ENCODE results near the gene KRTCAP2. TPM values are rescaled to one million over a fixed set of nuclear protein-coding genes. Genes with fewer than 3 reads are reported as not detected.

The KRTCAP2 gene
- total RNA-seq, 1 donor: 100 TPM

- peak overlapping the region; percentile 99 for H3K4me3 ChIP-seq (ENCODE audit: low read depth, low read length)
- DNase-seq (ENCODE audit: low read depth): no peak
- TF ChIP-seq, protein P1, sequence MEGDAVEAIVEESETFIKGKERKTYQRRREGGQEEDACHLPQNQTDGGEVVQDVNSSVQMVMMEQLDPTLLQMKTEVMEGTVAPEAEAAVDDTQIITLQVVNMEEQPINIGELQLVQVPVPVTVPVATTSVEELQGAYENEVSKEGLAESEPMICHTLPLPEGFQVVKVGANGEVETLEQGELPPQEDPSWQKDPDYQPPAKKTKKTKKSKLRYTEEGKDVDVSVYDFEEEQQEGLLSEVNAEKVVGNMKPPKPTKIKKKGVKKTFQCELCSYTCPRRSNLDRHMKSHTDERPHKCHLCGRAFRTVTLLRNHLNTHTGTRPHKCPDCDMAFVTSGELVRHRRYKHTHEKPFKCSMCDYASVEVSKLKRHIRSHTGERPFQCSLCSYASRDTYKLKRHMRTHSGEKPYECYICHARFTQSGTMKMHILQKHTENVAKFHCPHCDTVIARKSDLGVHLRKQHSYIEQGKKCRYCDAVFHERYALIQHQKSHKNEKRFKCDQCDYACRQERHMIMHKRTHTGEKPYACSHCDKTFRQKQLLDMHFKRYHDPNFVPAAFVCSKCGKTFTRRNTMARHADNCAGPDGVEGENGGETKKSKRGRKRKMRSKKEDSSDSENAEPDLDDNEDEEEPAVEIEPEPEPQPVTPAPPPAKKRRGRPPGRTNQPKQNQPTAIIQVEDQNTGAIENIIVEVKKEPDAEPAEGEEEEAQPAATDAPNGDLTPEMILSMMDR (IDR thresholded peaks at IDR 0.05; ENCODE audit: insufficient read depth, low read length): no peak
Observed at GRCh38 chr1:155209312-155209721, 36.2 kb upstream of the KRTCAP2 start.

GRCh38 chr1:155208541-155209311 lies 35.6 kb upstream of the KRTCAP2 start, which contains the start of gene MTX1:
TSS of gene MTX1 (plus strand) at chr1:155208695. CDS start at chr1:155208805, 110 bp downstream.
- DNase-seq (ENCODE audit: low read depth): peak; percentile 75
- TF ChIP-seq, protein P1 (IDR thresholded peaks at IDR 0.05; ENCODE audit: insufficient read depth, low read length): no peak
- peak within 1 kb of the TSS; percentile 99 for H3K4me3 ChIP-seq (ENCODE audit: low read depth, low read length)

DNA sequence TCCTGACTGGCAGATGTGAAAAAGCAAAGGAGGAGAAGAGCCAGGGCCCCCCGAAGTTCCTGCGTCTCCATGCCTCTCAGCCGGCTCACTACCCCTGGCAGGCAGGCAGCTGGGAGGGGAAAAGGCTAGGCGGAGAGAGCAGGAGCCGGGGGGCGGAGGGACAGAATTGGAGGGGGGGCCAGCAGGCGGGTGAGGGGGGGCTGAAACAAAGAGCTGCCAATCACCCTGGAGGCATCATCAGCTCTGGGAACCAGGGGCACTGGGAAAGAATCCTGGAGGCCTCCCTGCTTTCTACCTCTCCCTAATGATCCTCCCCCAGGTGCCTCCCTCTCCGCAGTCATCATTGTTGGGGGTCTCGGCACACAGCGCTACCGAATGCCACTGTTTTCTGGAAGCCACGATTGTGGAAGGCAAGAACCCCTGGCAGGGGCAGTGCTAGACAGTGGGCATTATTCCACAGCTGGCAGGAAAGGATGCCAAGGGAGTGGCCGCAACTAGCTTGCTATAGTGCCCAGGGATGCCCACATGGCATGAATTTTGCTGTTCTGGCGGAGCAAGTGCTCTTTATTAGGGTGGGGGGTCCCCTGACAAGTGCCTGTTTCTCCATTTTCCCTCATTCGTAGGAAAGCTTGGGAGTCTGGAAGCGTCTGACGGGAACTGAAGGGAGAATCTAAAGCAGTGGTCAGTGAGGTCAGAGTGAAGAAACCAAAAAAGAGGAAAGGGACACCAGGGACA lies 34.9 kb upstream of the KRTCAP2 start, which contains the start of gene THBS3:
THBS3 (minus strand) TSS at position 92 of the 735 bp plus-strand sequence; CDS start at position 71, 21 bp downstream.
- TF ChIP-seq, protein P1 (IDR thresholded peaks at IDR 0.05; ENCODE audit: insufficient read depth, low read length): no peak
- peak; percentile 48 for DNase-seq (ENCODE audit: low read depth)
- H3K4me3 ChIP-seq (ENCODE audit: low read depth, low read length): peak within 1 kb of the TSS; percentile 99

- H3K4me3 ChIP-seq (ENCODE audit: low read depth, low read length): peak overlapping the region; percentile 99
- TF ChIP-seq, protein P1 (IDR thresholded peaks at IDR 0.05; ENCODE audit: insufficient read depth, low read length): peak; percentile 87
- DNase-seq (ENCODE audit: low read depth): peak; percentile 84
Observed at GRCh38 chr1:155206891-155207805, 34.0 kb upstream of the KRTCAP2 start.

GRCh38 chr1:155205969-155206593 lies 33.0 kb upstream of the KRTCAP2 start:
- no peak for DNase-seq (ENCODE audit: low read depth)
- H3K4me3 ChIP-seq (ENCODE audit: low read depth, low read length): no peak overlapping the region
- TF ChIP-seq, protein P1 (IDR thresholded peaks at IDR 0.05; ENCODE audit: insufficient read depth, low read length): no peak

DNA sequence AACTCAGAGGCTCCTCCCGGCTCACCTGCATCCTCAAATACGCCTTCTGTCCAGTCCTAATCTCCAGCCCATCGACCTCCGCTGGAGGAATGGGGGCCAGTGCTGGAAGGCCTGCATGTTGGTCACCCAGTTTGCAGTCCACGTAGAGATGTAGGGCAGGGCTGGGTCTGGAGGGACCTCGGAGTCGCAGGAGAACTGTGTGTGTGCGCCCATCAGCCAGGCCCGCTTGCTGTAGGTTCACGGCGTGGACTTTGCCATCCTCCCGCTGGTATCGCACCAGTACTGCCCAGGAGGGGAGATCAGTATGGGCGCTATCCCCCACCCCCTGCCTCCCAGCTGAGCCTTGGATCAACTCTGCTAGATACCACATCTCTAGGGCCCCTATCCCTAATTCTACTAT lies 31.9 kb upstream of the KRTCAP2 start:
- no peak for DNase-seq (ENCODE audit: low read depth)
- TF ChIP-seq, protein P1 (IDR thresholded peaks at IDR 0.05; ENCODE audit: insufficient read depth, low read length): no peak
- no peak overlapping the region for H3K4me3 ChIP-seq (ENCODE audit: low read depth, low read length)

All from fibroblast of the aortic adventitia (primary cell).